ENCODE data around the gene ECM2. TPM values are rescaled to one million over a fixed set of nuclear protein-coding genes. Genes with fewer than 3 reads are reported as not detected.
A peak's percentile ranks its signal among the peaks of the same experiment; 100 is the strongest.

ECM2 gene
- total and polyA plus RNA-seq, 12 donors, result 3.8 to 22.0 (median 8.3) TPM

DNA sequence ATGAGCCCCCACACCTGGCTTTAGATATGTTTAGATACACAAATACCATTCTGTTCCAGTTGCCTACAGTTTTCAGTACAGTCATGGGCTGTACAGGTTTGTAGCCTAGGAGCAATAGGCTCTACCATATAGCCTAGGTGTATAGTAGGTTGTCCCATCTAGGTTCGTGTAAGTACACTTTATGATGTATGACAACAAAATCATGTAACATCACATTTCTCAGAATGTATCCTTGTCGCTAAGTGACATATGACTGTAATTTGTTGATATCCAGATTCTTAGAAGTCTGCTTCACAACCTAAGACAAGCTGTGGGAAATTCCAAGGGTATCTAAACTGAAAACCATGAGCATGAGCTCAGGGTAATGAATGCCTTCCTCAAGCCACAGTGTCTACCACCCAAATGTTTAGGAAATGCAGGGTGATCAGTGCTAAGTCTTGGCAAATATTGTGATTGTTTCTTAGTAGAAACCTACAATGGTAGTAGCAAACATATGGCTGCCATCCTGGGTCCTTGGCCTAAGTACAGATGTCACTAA is 8.4 kb downstream of the ECM2 start:
- TF ChIP-seq CTCF (IDR thresholded peaks at IDR 0.05) (no peak), POLR2A (IDR thresholded peaks at IDR 0.05) (no peak)
- 92 to 98% (median 94%) methylated on average over 2 of the region's 2 CpGs for WGBS, 4 donors
- no peak for DNase-seq
- intact Hi-C loops (cut with DNase I), result no loop called here
- no peaks in the 10 kb centered on the region for H3K4me1 ChIP-seq (replicated peaks in 1 of 2)
- peaks cover 0 to 6% (median 0%) of the 10 kb centered on the region in 3 donors for H3K9me3 ChIP-seq (replicated peaks in 1 of 3)
- H3K4me3 ChIP-seq, result no peak overlapping the region
- no peaks in the 10 kb centered on the region for H3K27me3 ChIP-seq
- no peak overlapping the region for H3K27ac ChIP-seq
- no peaks in the 10 kb centered on the region for H3K36me3 ChIP-seq (replicated peaks in 1 of 2)

GRCh38 chr9:92525306-92525705 is 10.5 kb downstream of the ECM2 start:
- intact Hi-C loops (cut with DNase I), result no loop called here
- H3K4me1 ChIP-seq (replicated peaks in 1 of 2), result no peaks in the 10 kb centered on the region
- H3K36me3 ChIP-seq (replicated peaks in 1 of 2), result no peaks in the 10 kb centered on the region
- H3K9me3 ChIP-seq (replicated peaks in 1 of 3), result no peaks in the 10 kb centered on the region
- no peaks in the 10 kb centered on the region for H3K27me3 ChIP-seq
- no peak overlapping the region for H3K27ac ChIP-seq
- no peak overlapping the region for H3K4me3 ChIP-seq
- TF ChIP-seq CTCF (IDR thresholded peaks at IDR 0.05) (no peak), POLR2A (IDR thresholded peaks at IDR 0.05) (no peak)
- no peak for DNase-seq
- 86 to 99% (median 95%) methylated on average over 5 of the region's 5 CpGs for WGBS, 4 donors

- no peak overlapping the region for H3K4me3 ChIP-seq
- H3K27me3 ChIP-seq, result no peaks in the 10 kb centered on the region
- no peaks in the 10 kb centered on the region for H3K9me3 ChIP-seq (replicated peaks in 1 of 3)
- TF ChIP-seq POLR2A (IDR thresholded peaks at IDR 0.05), result no peak
- no peak for TF ChIP-seq CTCF (IDR thresholded peaks at IDR 0.05)
- DNase-seq, result no peak
- no peaks in the 10 kb centered on the region for H3K36me3 ChIP-seq (replicated peaks in 1 of 2)
- intact Hi-C loops (cut with DNase I), result no loop called here
- WGBS, 4 donors, result 94 to 100% (median 98%) methylated on average over 1 of the region's 1 CpG
- no peak overlapping the region for H3K27ac ChIP-seq
- no peaks in the 10 kb centered on the region for H3K4me1 ChIP-seq (replicated peaks in 1 of 2)
Measured at GRCh38 chr9:92524881-92525280, 10.9 kb downstream of the ECM2 start.

DNA sequence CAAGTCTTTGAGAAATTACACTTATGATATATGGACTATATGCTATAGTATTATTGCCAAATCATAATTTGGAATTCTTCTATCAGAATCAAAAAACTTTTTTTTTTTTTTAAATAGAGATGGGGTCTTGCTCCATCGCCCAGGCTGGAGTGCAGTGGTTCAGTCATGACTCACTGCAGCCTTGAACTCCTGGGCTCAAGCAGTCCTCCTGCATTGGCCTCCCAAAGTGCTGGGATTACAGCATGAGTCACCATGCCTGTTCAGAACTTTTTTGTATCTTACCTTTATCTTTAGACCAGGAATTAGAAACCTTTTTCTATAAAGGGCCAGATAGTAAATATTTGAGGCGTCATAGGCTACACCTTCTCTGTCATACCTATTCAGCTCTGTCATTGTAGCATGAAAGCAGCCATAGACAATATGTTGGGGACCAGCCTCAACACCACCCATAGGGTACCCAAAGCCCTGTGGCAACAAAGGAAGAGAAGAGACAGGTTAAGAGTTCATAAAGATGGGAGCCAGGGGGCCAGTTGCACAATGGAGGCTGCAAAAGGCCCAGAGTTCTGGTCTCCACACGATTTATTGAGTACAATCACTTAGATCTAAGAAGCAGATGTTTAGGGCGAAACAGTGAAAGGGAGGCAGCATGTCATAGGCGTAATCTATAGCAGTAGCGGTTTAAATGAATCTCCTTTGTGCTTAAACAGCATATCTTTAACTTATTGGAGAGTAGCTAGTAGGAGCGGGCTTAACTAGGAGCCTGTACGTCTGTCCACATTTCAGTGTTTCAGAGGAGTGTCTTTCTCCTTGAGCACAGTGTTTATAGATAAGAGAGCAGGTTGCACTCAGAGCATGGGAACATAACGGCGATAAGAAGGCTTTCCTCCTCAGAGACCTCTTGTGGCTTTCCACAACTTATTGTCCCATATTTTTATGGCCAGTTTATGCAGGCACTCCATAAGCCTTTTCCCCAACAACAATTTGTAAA is 12.5 kb downstream of the ECM2 start:
- TF ChIP-seq POLR2A (IDR thresholded peaks at IDR 0.05), result no peak
- no peak for TF ChIP-seq CTCF (IDR thresholded peaks at IDR 0.05)
- DNase-seq, result peak in 5 of 7 donors; percentile 25 to 49 (median 32)
- H3K4me1 ChIP-seq (replicated peaks in 1 of 2), result no peaks in the 10 kb centered on the region
- no peaks in the 10 kb centered on the region for H3K9me3 ChIP-seq (replicated peaks in 1 of 3)
- no peaks in the 10 kb centered on the region for H3K27me3 ChIP-seq
- intact Hi-C loops (cut with DNase I), result no loop called here
- H3K4me3 ChIP-seq, result no peak overlapping the region
- 67 to 75% (median 72%) methylated on average over 10 of the region's 10 CpGs for WGBS, 4 donors
- no peak overlapping the region for H3K27ac ChIP-seq
- H3K36me3 ChIP-seq (replicated peaks in 1 of 2), result no peaks in the 10 kb centered on the region

Measured in adrenal gland (tissue), 12 donors.